ENCODE results near the gene BMPER. TPM values are rescaled to one million over a fixed set of nuclear protein-coding genes. Genes with fewer than 3 reads are reported as not detected.

BMPER gene
- total and polyA plus RNA-seq, 10 of the 15 experiments (the other 5 are each of a cell fraction or from before 2014, with no cell fraction given), result 0.02 to 0.08 TPM; not detected in 8

- Histone ChIP-seq H2AFZ (ENCODE audit: control insufficient read depth, low read depth, low read length) (no peak overlapping the region), H3K4me2 (ENCODE audit: control insufficient read depth, insufficient read depth) (no peak overlapping the region), H4K20me1 (ENCODE audit: control insufficient read depth, insufficient read depth) (no peaks in the 10 kb centered on the region), H3K36me3 (ENCODE audit: control insufficient read depth in 2 of 2, insufficient read depth in 2 of 2, low read length in 1 of 2) (no peaks in the 10 kb centered on the region), H3K27ac (ENCODE audit: control insufficient read depth, insufficient read depth) (no peak overlapping the region), H3K9me3 (replicated peaks; ENCODE audit: control insufficient read depth, insufficient read depth, low read length) (no peaks in the 10 kb centered on the region), H3K4me3 (no peak overlapping the region), H3K4me1 (ENCODE audit: control insufficient read depth, insufficient read depth, low read length) (no peaks in the 10 kb centered on the region), H3K27me3 (replicated peaks in 1 of 2; ENCODE audit: control insufficient read depth in 2 of 2, insufficient read depth in 2 of 2, low read length in 1 of 2) (no peaks in the 10 kb centered on the region), H3K79me2 (ENCODE audit: control insufficient read depth, insufficient read depth, low read length) (no peaks in the 10 kb centered on the region), H3K9ac (ENCODE audit: control insufficient read depth, insufficient read depth, low read length) (no peak overlapping the region)
- ChIA-PET POLR2A (no interaction called here), CTCF (no interaction called here), SMC1A (ENCODE audit: uncharacterized antibody, unreplicated experiment) (no interaction called here), RAD21 (ENCODE audit: unreplicated experiment) (no interaction called here)
- 3% methylated on average over 7 of the region's 7 CpGs for WGBS (ENCODE audit: insufficient coverage, insufficient replicate concordance, low lambda C conversion rate, missing lambda C conversion rate)
- ATAC-seq (no peak), FAIRE-seq (no peak), DNase-seq (ENCODE audit: low read depth, low spot score) (no peak)
- BruUV-seq (replicated peaks), result no TSS peak
- TF ChIP-seq RFX5 (IDR thresholded peaks at IDR 0.05; ENCODE audit: low read depth, low read length) (no peak), CBX5 (IDR thresholded peaks at IDR 0.05; ENCODE audit: low read depth) (no peak), EGR1 (IDR thresholded peaks at IDR 0.05; ENCODE audit: borderline replicate concordance in 1 of 2, low read depth in 2 of 2, low read length in 2 of 2) (no peak), EED (IDR thresholded peaks at IDR 0.05; ENCODE audit: low read depth) (no peak), HDGF (IDR thresholded peaks at IDR 0.05) (no peak), ATF7 (IDR thresholded peaks at IDR 0.05; ENCODE audit: low read depth) (no peak), JUND (IDR thresholded peaks at IDR 0.05; ENCODE audit: low read depth, low read length) (no peak), FOXM1 (IDR thresholded peaks at IDR 0.05; ENCODE audit: low read depth, low read length) (no peak), NKRF (conservative IDR thresholded peaks at IDR 0.05) (no peak), MEF2A (IDR thresholded peaks at IDR 0.05; ENCODE audit: insufficient read depth, low read depth, low read length) (no peak), CTCF (IDR thresholded peaks at IDR 0.05 in 2 of 3, conservative IDR thresholded peaks at IDR 0.05 in 1 of 3; ENCODE audit: control insufficient read depth in 2 of 3, extremely low read depth in 1 of 3, insufficient read depth in 1 of 3, low read depth in 3 of 3, low read length in 3 of 3) (no peak), SP1 (IDR thresholded peaks at IDR 0.05; ENCODE audit: low read depth, low read length) (no peak), STAT1 (conservative IDR thresholded peaks at IDR 0.05) (no peak)
- in situ Hi-C loops (cut with MboI) (no loop called here), intact Hi-C loops (cut with micrococcal nuclease; ENCODE audit: unreplicated experiment) (no loop called here)
Observed at GRCh38 chr7:34067005-34067778, 161.9 kb downstream of the BMPER start.
